Activated CD4-positive, alpha-beta T cell treated with anti-CD3 and anti-CD28 coated beads, Interleukin-2, amount 10 ng/mL, durations not matched to agents 24 days and 14 days (primary cell): ENCODE results near the gene SH3BP4. TPM values are rescaled to one million over a fixed set of nuclear protein-coding genes. Genes with fewer than 3 reads are reported as not detected.

Source experiments
- DNase-seq: peaks from one replicate; pipeline ENCODE4 v3.0.0; 2022
- H3K27ac Mint-ChIP-seq: one replicate; pipeline ENCODE4 v1.8.0; 2022; ENCODE audit warnings: mild to moderate bottlenecking, mixed read lengths
- H3K27me3 Mint-ChIP-seq: one replicate; pipeline ENCODE4 v1.8.0; 2022; ENCODE audit warnings: mixed read lengths
- H3K36me3 Mint-ChIP-seq: one replicate; pipeline ENCODE4 v1.8.0; 2022; ENCODE audit warnings: low read depth, mild to moderate bottlenecking, mixed read lengths
- H3K4me1 Mint-ChIP-seq: one replicate; pipeline ENCODE4 v1.8.0; 2021; ENCODE audit warnings: mixed read lengths
- H3K4me3 Mint-ChIP-seq: one replicate; pipeline ENCODE4 v1.8.0; 2022; ENCODE audit warnings: mild to moderate bottlenecking, moderate library complexity, mixed read lengths
- H3K9me3 Mint-ChIP-seq: one replicate; pipeline ENCODE4 v1.8.0; 2021; ENCODE audit warnings: mixed read lengths
- intact Hi-C: fragments of 100-400 bp; cut with micrococcal nuclease; formaldehyde crosslinking; loops from one replicate; pipeline ENCODE4 v1.15.1; 2023
- total RNA-seq: library from RNA; stranded (reverse); gene quantifications from 2 replicates; pipeline ENCODE4 v1.2.3, GENCODE V29; 2022

SH3BP4 gene
- total RNA-seq, 1 donor from 2014 or later = 0.07 TPM

DNA sequence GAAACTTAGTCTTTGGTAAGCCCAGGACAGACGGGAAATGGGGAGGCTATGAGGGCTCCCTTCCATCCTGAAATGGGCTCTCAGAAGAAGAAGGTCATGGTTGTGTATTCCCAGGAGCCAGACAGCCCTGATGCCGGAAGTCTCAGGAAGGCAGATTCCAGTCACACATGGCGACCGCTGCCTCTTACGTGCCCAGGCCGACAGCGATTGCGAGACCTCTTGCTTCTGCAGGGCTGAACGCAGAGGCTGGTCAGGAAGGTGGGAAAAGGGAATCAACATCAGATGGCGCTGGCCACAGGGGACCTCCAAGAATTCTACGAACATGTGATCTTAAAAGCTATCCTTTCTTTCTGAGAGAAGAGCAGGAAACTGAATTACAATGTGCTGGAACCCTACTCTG lies 22.8 kb upstream of the SH3BP4 start:
- Mint-ChIP-seq H3K36me3 (no peaks in the 10 kb centered on the region), H3K27me3 (peaks cover 4% of the 10 kb centered on the region), H3K4me3 (no peak overlapping the region), H3K4me1 (no peaks in the 10 kb centered on the region), H3K9me3 (no peaks in the 10 kb centered on the region), H3K27ac (no peak overlapping the region)
- intact Hi-C loops = no loop called here
- DNase-seq = no peak

DNA sequence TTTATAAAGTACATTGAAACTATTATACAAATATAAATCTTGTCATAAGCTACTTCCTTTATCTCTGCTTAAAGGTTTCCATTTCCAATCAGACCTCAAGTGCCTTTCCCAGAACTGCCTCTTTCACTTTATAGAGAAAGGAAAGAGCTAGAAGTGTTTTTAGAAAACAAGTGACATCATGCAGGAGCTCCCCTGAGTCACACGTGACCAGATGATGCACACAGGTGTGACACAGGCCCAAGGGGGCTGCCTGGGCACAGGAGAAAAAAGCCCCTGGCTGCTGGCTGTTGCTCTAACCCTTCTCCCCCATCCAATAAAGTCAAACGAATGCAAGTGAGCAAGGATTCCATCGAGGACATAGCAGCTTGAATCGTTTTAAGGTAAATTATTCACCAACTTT lies 21.4 kb upstream of the SH3BP4 start:
- no peak for DNase-seq
- H3K36me3 Mint-ChIP-seq = no peaks in the 10 kb centered on the region

DNA sequence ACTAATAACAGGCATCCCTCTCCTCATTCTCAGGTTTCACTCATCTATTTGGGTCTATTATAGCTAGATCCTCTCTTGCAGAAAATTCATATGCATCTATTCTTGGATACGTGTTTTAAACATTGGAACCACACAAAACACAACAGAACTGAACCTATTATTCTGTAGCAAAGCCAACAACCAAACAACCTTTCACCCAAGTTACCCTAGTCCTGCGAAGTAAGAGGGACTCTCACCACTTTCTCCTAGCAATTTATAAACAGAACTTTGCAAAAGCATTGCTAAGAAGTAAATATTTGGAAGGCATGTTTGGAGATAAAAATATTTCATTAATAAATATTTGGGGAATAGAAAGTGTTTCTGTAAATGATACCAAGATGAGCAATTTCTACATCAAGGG lies 20.4 kb upstream of the SH3BP4 start:
- Mint-ChIP-seq H3K4me1 (no peaks in the 10 kb centered on the region), H3K27ac (no peak overlapping the region), H3K9me3 (no peaks in the 10 kb centered on the region), H3K36me3 (no peaks in the 10 kb centered on the region), H3K27me3 (no peaks in the 10 kb centered on the region), H3K4me3 (no peak overlapping the region)
- intact Hi-C loops = no loop called here
- DNase-seq = no peak

More for the DNA sequence above, 21.4 kb upstream of the SH3BP4 start:
- H3K27ac Mint-ChIP-seq = no peak overlapping the region
- no peak overlapping the region for H3K4me3 Mint-ChIP-seq
- H3K4me1 Mint-ChIP-seq = no peaks in the 10 kb centered on the region
- intact Hi-C loops = no loop called here
- no peaks in the 10 kb centered on the region for H3K9me3 Mint-ChIP-seq
- H3K27me3 Mint-ChIP-seq = no peaks in the 10 kb centered on the region

- Mint-ChIP-seq H3K36me3 (no peaks in the 10 kb centered on the region), H3K27ac (no peak overlapping the region), H3K4me1 (no peaks in the 10 kb centered on the region), H3K9me3 (no peaks in the 10 kb centered on the region), H3K27me3 (no peaks in the 10 kb centered on the region), H3K4me3 (no peak overlapping the region)
- DNase-seq = no peak
- intact Hi-C loops = no loop called here
Measured at GRCh38 chr2:234932591-234933168, 19.1 kb upstream of the SH3BP4 start.

GRCh38 chr2:234935311-234935710 lies 16.5 kb upstream of the SH3BP4 start:
- Mint-ChIP-seq H3K4me1 (no peaks in the 10 kb centered on the region), H3K4me3 (no peak overlapping the region), H3K36me3 (no peaks in the 10 kb centered on the region), H3K27me3 (no peaks in the 10 kb centered on the region), H3K9me3 (no peaks in the 10 kb centered on the region), H3K27ac (no peak overlapping the region)
- DNase-seq = no peak
- intact Hi-C loops = no loop called here

DNA sequence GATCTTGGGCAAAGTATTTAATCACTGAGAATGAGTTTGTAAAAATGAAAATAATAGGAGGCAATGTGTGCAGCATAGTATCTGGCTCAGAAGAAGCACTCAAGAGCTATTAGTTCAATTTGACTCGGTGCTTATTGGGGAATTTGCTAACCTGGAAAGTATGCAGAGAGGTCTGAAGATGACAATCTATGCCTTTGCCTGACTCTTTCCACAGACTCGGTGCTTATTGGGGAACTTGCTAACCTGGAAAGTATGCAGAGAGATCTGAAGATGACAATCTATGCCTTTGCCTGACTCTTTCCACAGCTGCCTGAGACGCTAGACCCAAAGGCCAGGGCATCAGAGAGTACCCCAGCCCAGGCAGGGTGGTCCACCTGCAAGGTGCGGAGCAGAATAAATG lies 12.2 kb upstream of the SH3BP4 start:
- no peak overlapping the region for H3K27ac Mint-ChIP-seq
- no peaks in the 10 kb centered on the region for H3K36me3 Mint-ChIP-seq
- H3K4me3 Mint-ChIP-seq = no peak overlapping the region

GRCh38 chr2:234939996-234940395 lies 11.8 kb upstream of the SH3BP4 start:
- no peak for DNase-seq
- no peaks in the 10 kb centered on the region for H3K36me3 Mint-ChIP-seq
- H3K4me3 Mint-ChIP-seq = no peak overlapping the region
- no peaks in the 10 kb centered on the region for H3K9me3 Mint-ChIP-seq
- intact Hi-C loops = no loop called here
- H3K27me3 Mint-ChIP-seq = peaks cover 18% of the 10 kb centered on the region
- H3K27ac Mint-ChIP-seq = no peak overlapping the region
- H3K4me1 Mint-ChIP-seq = no peaks in the 10 kb centered on the region

More for the DNA sequence above, 12.2 kb upstream of the SH3BP4 start:
- Mint-ChIP-seq H3K27me3 (peaks cover 17% of the 10 kb centered on the region), H3K4me1 (no peaks in the 10 kb centered on the region), H3K9me3 (no peaks in the 10 kb centered on the region)
- intact Hi-C loops = no loop called here
- DNase-seq = no peak

- intact Hi-C loops = no loop called here
Measured at GRCh38 chr2:234940527-234940926, 11.3 kb upstream of the SH3BP4 start.

DNA sequence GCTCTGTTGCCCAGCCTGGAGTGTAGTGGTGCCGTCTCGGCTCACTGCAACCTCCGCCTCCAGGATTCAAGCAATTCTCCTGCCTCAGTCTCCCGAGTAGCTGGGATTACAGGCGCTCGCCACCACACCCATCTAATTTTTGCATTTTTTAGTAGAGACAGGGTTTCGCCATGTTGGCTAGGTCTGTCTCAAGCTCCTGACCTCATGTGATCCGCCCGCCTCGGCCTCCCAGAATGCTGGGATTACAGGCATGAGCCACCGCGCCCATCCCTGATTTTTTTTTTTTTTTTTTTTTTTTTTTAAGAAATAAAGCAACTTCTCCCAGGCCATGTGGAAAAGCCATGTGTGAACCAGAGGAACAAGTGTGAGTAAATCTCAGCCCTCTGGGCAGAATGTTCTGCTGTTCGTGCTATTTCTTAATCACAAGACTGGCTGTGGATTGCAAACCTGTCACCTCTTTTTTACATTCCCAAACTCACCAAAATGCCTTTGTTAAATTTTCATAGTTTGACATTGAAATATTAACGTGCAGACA lies 6.4 kb upstream of the SH3BP4 start:
- Mint-ChIP-seq H3K27ac (no peak overlapping the region), H3K9me3 (no peaks in the 10 kb centered on the region), H3K4me3 (no peak overlapping the region), H3K36me3 (no peaks in the 10 kb centered on the region), H3K4me1 (no peaks in the 10 kb centered on the region), H3K27me3 (peaks cover 52% of the 10 kb centered on the region)
- intact Hi-C loops = no loop called here
- DNase-seq = no peak

More at GRCh38 chr2:234940527-234940926, 11.3 kb upstream of the SH3BP4 start:
- peaks cover 18% of the 10 kb centered on the region for H3K27me3 Mint-ChIP-seq
- H3K9me3 Mint-ChIP-seq = no peaks in the 10 kb centered on the region
- no peaks in the 10 kb centered on the region for H3K4me1 Mint-ChIP-seq
- H3K4me3 Mint-ChIP-seq = no peak overlapping the region
- H3K27ac Mint-ChIP-seq = no peak overlapping the region
- no peak for DNase-seq
- H3K36me3 Mint-ChIP-seq = no peaks in the 10 kb centered on the region

GRCh38 chr2:234947556-234947955 lies 4.3 kb upstream of the SH3BP4 start:
- Mint-ChIP-seq H3K4me3 (no peak overlapping the region), H3K27me3 (peaks cover 58% of the 10 kb centered on the region), H3K9me3 (no peaks in the 10 kb centered on the region), H3K27ac (no peak overlapping the region), H3K4me1 (peaks cover 3% of the 10 kb centered on the region), H3K36me3 (no peaks in the 10 kb centered on the region)
- no peak for DNase-seq
- intact Hi-C loops = no loop called here

DNA sequence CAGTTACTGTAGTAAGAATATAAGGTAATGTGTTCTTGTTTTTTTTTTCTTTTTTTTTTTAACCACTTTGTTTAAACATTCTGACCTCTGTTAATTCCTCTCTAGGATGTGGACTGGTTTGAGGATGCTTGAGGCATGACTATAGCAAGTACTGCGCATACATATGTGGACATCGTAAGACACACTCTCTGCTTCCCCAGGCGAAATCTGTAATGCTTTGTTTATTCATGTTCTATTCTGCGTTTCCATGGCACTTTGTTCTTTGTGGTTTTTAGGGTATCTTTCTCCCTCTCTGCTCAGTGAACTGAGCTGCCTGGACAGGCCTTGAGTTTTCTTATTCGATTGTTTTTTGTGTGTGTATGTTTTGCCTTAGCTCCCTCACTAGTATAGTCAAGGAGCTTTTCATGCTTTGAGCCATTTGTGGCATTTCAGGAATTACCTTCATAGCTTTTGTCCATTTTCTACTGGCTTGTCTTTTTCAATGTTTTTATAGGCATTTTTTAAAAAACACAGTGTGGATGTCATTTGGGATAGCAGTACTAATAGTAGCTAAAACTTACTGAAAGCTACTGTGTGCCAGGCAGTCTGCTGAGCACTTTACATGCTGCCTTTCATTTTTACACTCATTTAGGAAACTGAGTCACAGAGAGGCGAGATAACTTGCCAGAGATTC lies 1.9 kb upstream of the SH3BP4 start:
- intact Hi-C loops = no loop called here
- Mint-ChIP-seq H3K36me3 (no peaks in the 10 kb centered on the region), H3K27ac (no peak overlapping the region), H3K4me3 (peak overlapping the region; percentile 36), H3K9me3 (no peaks in the 10 kb centered on the region), H3K4me1 (peaks cover 3% of the 10 kb centered on the region), H3K27me3 (peaks cover 67% of the 10 kb centered on the region)
- DNase-seq = no peak

DNA sequence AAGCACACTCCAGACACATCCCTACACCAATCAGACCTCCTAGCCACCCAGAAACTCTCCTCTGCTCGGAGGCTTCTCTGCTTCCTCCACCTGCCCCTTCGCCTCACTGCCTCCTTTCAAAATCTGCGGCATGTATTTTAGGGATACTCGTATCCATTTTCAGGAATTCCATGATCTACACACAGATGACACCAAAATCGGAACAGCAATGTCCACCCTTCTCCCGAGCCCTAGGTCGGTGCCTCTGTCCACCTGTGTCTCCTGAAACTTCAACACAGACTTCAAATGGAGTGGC lies 1.4 kb upstream of the SH3BP4 start:
- H3K27ac Mint-ChIP-seq = no peak overlapping the region
- peak overlapping the region; percentile 36 for H3K4me3 Mint-ChIP-seq
- H3K36me3 Mint-ChIP-seq = no peaks in the 10 kb centered on the region
- H3K9me3 Mint-ChIP-seq = no peaks in the 10 kb centered on the region
- DNase-seq = no peak
- intact Hi-C loops = no loop called here
- peaks cover 3% of the 10 kb centered on the region for H3K4me1 Mint-ChIP-seq
- peaks cover 69% of the 10 kb centered on the region for H3K27me3 Mint-ChIP-seq

- DNase-seq = no peak
- Mint-ChIP-seq H3K27me3 (peaks cover 75% of the 10 kb centered on the region), H3K36me3 (no peaks in the 10 kb centered on the region), H3K9me3 (no peaks in the 10 kb centered on the region), H3K4me1 (peaks cover 3% of the 10 kb centered on the region), H3K4me3 (peak overlapping the region; percentile 84), H3K27ac (no peak overlapping the region)
- intact Hi-C loops = no loop called here
Measured at GRCh38 chr2:234950730-234951663, 820 bp upstream of the SH3BP4 start.
